ENCODE results near the gene CTNNBL1.

DNA sequence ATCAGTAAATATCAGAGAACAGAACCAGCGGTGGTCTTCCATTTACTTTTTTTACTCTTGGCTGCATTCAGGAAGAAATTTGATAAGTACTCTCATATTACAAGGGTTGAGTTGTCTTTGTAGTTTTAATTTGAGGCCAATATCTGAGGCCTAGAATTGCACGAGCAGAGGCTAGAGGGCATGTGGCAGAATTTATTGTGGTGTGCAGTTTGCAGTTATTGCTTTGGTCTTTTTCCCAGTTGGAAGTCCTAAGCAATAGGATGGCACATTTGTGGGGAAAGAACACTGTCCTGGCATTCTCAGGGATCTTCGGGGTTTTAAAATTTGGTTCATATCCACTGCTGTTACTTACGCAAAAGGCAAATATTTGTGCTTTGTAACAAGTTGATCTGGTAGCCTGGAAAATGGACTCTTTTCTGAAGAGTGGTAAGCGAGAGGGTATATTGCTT, 66.0 kb downstream of the CTNNBL1 start:
- no peak for TF ChIP-seq TAF1 (IDR thresholded peaks at IDR 0.05; ENCODE audit: low read depth, low read length)
- TF ChIP-seq POLR2A (IDR thresholded peaks at IDR 0.05; ENCODE audit: low read depth, low read length), result no peak
- no peak for TF ChIP-seq POLR2AphosphoS5 (IDR thresholded peaks at IDR 0.05; ENCODE audit: low read depth, low read length)
- no peak for TF ChIP-seq SPI1 (IDR thresholded peaks at IDR 0.05; ENCODE audit: low read depth, low read length)
- TF ChIP-seq POU2F2 (IDR thresholded peaks at IDR 0.05; ENCODE audit: low read depth, low read length), result no peak
